HepG2 (cell line): Measurements from ENCODE around the gene MRPL43. TPM values are rescaled to one million over a fixed set of nuclear protein-coding genes. Genes with fewer than 3 reads are reported as not detected.

Experiments used
- ELF3 ChIP-seq: IDR thresholded peaks from 2 replicates; pipeline ENCODE4 v1.6.1; 2016; ENCODE audit warnings: missing genetic modification reagents, missing compliant biosample characterization
- KLF13 ChIP-seq: sonication (generic); formaldehyde crosslinking; IDR thresholded peaks from 2 replicates; pipeline ENCODE4 v1.4.0; 2020; ENCODE audit warnings: mild to moderate bottlenecking, missing genetic modification reagents
- RARA ChIP-seq: IDR thresholded peaks from 2 replicates; pipeline ENCODE4 v1.6.1; 2016; ENCODE audit warnings: missing genetic modification reagents, missing compliant biosample characterization
- ZFX ChIP-seq: sonication (generic); formaldehyde crosslinking; IDR thresholded peaks from 2 replicates; pipeline ENCODE4 v1.4.0; 2020; ENCODE audit warnings: mild to moderate bottlenecking, low read depth, missing genetic modification reagents, moderate library complexity
- ZNF432 ChIP-seq: sonication (generic); formaldehyde crosslinking; IDR thresholded peaks from 2 replicates; pipeline ENCODE4 v1.5.0; 2020; ENCODE audit warnings: missing genetic modification reagents, mild to moderate bottlenecking, borderline replicate concordance
- ZNF496 ChIP-seq: sonication (generic); formaldehyde crosslinking; IDR thresholded peaks from 2 replicates; pipeline ENCODE4 v1.8.1; 2023; ENCODE audit warnings: mild to moderate bottlenecking, moderate library complexity, missing genetic modification reagents; ENCODE audit not compliant: insufficient replicate concordance
- ZNF547 ChIP-seq: sonication (generic); formaldehyde crosslinking; IDR thresholded peaks from 2 replicates; pipeline ENCODE4 v1.5.1; 2020; ENCODE audit warnings: mild to moderate bottlenecking, missing genetic modification reagents
- polyA plus RNA-seq, 8 experiments: library from polyadenylated mRNA; depleted of rRNA in 3 of 8; stranded (reverse) in 7 of 8; unstranded in 1 of 8; fragments of >200 nt; fragmentation: Illumina TruSeq in 4 of 8; extraction: Trizol in 4 of 8; gene quantifications; 2 replicates each; pipeline versions ENCODE4 v1.2.1 to v1.2.3, GENCODE V29; 2011 to 2016; ENCODE audit warnings: low read depth in 4 of 8, missing spikeins in 1 of 8, mixed read lengths in 1 of 8; ENCODE audit not compliant: insufficient read depth in 1 of 8
- total RNA-seq, 5 experiments: library from RNA; depleted of rRNA; stranded (reverse); fragments of >200 nt; fragmentation: Illumina TruSeq; extraction: Trizol; gene quantifications; 2 replicates each; pipeline ENCODE4 v1.2.3, GENCODE V29; 2016; ENCODE audit warnings: low read depth in 1 of 5
- TF ChIP-seq, protein P1 (sequence below): sonication (generic); formaldehyde crosslinking; IDR thresholded peaks from 2 replicates; pipeline ENCODE4 v1.8.0; 2022; ENCODE audit warnings: missing genetic modification reagents, mild to moderate bottlenecking, borderline replicate concordance
- TF ChIP-seq, protein P2 (sequence below): sonication (generic); formaldehyde crosslinking; IDR thresholded peaks from 2 replicates; pipeline ENCODE4 v1.4.0; 2020; ENCODE audit warnings: missing genetic modification reagents
- TF ChIP-seq, protein P3 (sequence below): sonication (generic); formaldehyde crosslinking; IDR thresholded peaks from 2 replicates; pipeline ENCODE4 v1.5.0; 2020; ENCODE audit warnings: mild to moderate bottlenecking, missing genetic modification reagents, borderline replicate concordance
- TF ChIP-seq, protein P4 (sequence below): sonication (generic); formaldehyde crosslinking; IDR thresholded peaks from 2 replicates; pipeline ENCODE4 v1.5.0; 2020; ENCODE audit warnings: mild to moderate bottlenecking, missing genetic modification reagents, borderline replicate concordance
- TF ChIP-seq, protein P5 (sequence below): sonication (generic); formaldehyde crosslinking; IDR thresholded peaks from 2 replicates; pipeline ENCODE4 v1.9.0; 2021; ENCODE audit warnings: missing genetic modification reagents, mild to moderate bottlenecking, borderline replicate concordance
- TF ChIP-seq, protein P6 (sequence below): sonication (generic); formaldehyde crosslinking; IDR thresholded peaks from 2 replicates; pipeline ENCODE4 v1.4.0; 2020; ENCODE audit warnings: missing genetic modification reagents

MRPL43 gene
- total and polyA plus RNA-seq, 2 of the 13 experiments (the other 11 are each of a cell fraction or from before 2014, with no cell fraction given) = 71.0 to 73.7 TPM

DNA sequence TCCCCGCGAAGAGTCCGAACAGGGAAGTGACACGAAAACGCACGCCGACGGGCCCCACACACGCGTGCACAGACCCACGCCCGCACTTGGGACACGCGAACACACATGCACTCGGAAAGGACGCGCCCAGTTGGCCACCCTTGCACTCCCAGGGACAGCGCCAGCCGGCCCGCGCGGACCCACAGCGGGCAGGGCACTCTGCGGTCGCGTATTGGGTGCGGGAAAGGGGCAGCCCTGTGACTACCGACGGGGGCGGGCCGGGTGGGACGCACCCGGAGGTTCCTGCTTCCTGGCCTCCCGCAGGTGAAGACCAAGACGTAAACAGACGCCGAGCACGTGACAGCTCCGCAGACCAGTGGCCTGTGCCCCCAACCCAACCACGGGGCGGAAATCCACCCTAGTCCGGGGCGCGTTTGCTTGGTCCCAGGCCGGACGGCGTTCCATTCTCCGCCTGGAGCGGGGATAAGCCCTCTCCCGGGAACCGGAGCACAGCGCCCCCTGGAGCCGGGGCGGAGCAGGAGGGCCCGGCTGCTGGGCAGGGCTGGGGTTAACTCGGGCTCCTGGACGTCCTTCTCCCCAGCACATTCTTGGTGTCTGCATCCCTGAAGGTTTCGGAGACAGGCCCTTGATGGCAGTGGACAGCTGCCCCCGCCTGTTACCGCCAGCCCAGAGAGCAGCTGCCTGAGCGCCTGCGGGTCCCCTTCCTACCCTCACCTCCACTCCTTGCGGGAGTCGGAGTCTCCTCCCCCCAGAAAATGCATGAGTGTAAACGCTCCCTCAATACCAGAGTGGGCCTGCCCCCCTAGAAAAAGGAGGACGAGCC, 10.3 kb upstream of the MRPL43 start (continued):
- TF ChIP-seq, protein P1, sequence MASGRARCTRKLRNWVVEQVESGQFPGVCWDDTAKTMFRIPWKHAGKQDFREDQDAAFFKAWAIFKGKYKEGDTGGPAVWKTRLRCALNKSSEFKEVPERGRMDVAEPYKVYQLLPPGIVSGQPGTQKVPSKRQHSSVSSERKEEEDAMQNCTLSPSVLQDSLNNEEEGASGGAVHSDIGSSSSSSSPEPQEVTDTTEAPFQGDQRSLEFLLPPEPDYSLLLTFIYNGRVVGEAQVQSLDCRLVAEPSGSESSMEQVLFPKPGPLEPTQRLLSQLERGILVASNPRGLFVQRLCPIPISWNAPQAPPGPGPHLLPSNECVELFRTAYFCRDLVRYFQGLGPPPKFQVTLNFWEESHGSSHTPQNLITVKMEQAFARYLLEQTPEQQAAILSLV (CRISPR knock-in tag) = peak; percentile 43
- TF ChIP-seq, protein P2, sequence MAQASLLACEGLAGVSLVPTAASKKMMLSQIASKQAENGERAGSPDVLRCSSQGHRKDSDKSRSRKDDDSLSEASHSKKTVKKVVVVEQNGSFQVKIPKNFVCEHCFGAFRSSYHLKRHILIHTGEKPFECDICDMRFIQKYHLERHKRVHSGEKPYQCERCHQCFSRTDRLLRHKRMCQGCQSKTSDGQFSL = no peak
- TF ChIP-seq KLF13 (CRISPR knock-in tag) (no peak), ELF3 (peak; percentile 40; the same call in 1 of the 2 replicates), RARA (0 out of 2 replicates have a peak, but pooled peaks have one; percentile 28), ZFX (CRISPR knock-in tag) (peak; percentile 84), ZNF496 (no peak), ZNF547 (CRISPR knock-in tag) (no peak; the same call in 1 of the 2 replicates), ZNF432 (CRISPR knock-in tag) (no peak)
- TF ChIP-seq, protein P3, sequence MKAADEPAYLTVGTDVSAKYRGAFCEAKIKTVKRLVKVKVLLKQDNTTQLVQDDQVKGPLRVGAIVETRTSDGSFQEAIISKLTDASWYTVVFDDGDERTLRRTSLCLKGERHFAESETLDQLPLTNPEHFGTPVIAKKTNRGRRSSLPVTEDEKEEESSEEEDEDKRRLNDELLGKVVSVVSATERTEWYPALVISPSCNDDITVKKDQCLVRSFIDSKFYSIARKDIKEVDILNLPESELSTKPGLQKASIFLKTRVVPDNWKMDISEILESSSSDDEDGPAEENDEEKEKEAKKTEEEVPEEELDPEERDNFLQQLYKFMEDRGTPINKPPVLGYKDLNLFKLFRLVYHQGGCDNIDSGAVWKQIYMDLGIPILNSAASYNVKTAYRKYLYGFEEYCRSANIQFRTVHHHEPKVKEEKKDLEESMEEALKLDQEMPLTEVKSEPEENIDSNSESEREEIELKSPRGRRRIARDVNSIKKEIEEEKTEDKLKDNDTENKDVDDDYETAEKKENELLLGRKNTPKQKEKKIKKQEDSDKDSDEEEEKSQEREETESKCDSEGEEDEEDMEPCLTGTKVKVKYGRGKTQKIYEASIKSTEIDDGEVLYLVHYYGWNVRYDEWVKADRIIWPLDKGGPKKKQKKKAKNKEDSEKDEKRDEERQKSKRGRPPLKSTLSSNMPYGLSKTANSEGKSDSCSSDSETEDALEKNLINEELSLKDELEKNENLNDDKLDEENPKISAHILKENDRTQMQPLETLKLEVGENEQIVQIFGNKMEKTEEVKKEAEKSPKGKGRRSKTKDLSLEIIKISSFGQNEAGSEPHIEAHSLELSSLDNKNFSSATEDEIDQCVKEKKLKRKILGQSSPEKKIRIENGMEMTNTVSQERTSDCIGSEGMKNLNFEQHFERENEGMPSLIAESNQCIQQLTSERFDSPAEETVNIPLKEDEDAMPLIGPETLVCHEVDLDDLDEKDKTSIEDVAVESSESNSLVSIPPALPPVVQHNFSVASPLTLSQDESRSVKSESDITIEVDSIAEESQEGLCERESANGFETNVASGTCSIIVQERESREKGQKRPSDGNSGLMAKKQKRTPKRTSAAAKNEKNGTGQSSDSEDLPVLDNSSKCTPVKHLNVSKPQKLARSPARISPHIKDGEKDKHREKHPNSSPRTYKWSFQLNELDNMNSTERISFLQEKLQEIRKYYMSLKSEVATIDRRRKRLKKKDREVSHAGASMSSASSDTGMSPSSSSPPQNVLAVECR (CRISPR knock-in tag) = peak; percentile 73
- TF ChIP-seq, protein P4, sequence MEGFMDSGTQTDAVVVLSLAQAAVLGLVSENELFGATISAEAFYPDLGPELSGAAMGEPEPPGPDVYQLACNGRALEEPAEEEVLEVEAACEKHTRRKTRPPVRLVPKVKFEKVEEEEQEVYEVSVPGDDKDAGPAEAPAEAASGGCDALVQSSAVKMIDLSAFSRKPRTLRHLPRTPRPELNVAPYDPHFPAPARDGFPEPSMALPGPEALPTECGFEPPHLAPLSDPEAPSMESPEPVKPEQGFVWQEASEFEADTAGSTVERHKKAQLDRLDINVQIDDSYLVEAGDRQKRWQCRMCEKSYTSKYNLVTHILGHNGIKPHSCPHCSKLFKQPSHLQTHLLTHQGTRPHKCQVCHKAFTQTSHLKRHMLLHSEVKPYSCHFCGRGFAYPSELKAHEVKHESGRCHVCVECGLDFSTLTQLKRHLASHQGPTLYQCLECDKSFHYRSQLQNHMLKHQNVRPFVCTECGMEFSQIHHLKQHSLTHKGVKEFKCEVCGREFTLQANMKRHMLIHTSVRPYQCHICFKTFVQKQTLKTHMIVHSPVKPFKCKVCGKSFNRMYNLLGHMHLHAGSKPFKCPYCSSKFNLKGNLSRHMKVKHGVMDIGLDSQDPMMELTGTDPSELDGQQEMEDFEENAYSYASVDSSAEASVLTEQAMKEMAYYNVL = no peak
- TF ChIP-seq, protein P5, sequence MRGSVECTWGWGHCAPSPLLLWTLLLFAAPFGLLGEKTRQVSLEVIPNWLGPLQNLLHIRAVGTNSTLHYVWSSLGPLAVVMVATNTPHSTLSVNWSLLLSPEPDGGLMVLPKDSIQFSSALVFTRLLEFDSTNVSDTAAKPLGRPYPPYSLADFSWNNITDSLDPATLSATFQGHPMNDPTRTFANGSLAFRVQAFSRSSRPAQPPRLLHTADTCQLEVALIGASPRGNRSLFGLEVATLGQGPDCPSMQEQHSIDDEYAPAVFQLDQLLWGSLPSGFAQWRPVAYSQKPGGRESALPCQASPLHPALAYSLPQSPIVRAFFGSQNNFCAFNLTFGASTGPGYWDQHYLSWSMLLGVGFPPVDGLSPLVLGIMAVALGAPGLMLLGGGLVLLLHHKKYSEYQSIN = no peak
- TF ChIP-seq, protein P6, sequence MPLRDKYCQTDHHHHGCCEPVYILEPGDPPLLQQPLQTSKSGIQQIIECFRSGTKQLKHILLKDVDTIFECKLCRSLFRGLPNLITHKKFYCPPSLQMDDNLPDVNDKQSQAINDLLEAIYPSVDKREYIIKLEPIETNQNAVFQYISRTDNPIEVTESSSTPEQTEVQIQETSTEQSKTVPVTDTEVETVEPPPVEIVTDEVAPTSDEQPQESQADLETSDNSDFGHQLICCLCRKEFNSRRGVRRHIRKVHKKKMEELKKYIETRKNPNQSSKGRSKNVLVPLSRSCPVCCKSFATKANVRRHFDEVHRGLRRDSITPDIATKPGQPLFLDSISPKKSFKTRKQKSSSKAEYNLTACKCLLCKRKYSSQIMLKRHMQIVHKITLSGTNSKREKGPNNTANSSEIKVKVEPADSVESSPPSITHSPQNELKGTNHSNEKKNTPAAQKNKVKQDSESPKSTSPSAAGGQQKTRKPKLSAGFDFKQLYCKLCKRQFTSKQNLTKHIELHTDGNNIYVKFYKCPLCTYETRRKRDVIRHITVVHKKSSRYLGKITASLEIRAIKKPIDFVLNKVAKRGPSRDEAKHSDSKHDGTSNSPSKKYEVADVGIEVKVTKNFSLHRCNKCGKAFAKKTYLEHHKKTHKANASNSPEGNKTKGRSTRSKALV (CRISPR knock-in tag) = peak; percentile 40; the same call in 1 of the 2 replicates
